GM21381 (cell line): ENCODE data around the gene TMEM81.

ENCODE experiments used
- ATAC-seq: cut with Tn5 transposase; IDR thresholded peaks from one replicate; pipeline ENCODE4 v1.9.1; 2021; ENCODE audit warnings: mild to moderate bottlenecking, moderate library complexity; ENCODE audit not compliant: unreplicated experiment

The TMEM81 gene

DNA sequence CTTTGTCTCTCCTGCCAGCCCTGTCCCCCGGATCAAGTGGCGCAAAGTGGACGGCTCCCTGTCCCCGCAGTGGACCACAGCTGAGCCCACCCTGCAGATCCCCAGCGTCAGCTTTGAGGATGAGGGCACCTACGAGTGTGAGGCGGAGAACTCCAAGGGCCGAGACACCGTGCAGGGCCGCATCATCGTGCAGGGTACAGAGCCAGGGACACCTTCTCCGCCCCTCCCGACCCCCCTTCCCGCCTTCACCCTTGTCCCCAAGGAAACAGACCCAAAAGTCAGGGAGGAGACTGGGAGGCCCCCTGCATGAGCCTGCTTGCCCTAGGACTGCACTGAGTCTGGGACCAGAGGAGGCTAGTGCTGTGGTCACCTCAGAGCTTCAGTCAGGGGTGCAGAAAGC, 23.0 kb downstream of the TMEM81 start:
- ATAC-seq: no peak

DNA sequence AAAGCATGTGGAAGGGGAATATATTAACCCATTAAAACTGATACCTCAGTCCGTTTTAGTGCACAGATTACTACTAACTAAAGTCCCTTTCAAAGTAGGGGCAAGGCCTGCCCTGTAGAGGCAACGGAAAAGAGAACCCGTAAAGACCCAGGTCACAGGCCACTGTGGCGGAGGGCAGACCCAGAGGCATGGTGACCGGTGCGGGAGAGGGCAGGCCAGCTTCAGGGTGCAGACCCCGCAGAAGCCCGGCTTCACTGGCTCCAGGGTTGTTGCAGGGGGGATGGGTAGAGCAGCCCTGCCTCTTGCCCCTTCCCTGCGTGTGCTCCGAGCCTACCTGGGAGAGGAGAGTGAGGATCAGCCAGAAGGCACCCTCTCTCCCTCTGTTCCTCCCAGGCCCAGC, 23.5 kb downstream of the TMEM81 start:
- no peak for ATAC-seq

DNA sequence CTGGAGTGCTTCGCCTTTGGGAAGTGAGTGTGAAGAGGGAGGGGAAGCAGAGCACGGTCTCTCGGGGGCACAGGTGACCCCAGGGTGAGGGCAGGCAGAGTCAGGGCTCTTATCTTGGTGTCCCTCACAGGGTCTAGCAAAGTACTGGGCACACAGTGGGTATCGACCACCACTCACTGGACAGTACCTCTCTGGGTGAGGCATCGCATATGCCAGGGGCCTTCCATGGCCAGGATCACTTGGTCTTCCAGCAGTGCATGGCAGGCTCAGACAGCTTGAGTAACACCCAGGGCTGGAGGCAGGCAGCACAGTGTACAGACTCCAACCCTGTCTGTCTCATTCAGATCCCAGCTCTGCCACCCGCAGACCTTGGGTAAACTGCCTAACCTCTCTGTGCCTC, 24.6 kb downstream of the TMEM81 start:
- ATAC-seq: no peak

DNA sequence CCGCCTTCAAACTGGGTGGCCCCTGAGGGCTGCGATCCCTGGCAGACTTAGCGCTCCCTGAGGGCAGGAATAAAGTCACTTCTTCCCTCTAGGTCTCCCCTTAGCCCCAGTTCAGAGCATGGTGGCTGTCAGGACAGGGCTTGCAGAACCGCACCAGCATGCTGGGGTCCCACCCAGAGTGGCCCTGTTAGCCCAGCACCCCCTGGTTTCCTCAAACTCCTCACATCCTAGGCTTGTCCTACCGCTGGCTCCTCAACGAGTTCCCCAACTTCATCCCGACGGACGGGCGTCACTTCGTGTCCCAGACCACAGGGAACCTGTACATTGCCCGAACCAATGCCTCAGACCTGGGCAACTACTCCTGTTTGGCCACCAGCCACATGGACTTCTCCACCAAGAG, 25.4 kb downstream of the TMEM81 start:
- ATAC-seq: no peak

DNA sequence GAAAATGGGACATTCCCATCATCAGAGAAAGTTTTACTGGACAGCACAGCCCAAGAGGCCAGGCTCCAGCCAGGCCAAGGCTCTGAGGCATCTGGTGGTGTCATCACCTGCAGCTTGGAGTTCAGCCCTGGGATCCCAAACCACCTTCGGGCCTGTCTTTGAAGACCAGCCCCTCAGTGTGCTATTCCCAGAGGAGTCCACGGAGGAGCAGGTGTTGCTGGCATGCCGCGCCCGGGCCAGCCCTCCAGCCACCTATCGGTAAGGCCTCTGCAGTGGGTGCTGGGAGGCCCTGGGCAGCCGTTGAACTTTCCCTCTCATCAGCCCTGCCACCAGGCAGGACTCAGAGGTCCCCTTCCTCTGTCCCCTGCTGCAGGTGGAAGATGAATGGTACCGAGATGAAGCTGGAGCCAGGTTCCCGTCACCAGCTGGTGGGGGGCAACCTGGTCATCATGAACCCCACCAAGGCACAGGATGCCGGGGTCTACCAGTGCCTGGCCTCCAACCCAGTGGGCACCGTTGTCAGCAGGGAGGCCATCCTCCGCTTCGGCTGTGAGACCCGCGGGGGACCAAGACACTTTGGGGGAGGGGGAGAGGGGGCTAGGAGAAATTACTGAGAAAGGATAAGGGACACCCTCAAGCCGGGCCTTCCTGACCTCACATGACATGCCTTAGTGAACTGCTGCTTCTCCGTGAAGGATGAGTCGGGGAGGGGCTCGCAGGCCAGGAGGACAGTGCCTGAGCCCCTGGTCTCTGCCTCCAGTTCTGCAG, 26.3 kb downstream of the TMEM81 start:
- ATAC-seq: no peak

DNA sequence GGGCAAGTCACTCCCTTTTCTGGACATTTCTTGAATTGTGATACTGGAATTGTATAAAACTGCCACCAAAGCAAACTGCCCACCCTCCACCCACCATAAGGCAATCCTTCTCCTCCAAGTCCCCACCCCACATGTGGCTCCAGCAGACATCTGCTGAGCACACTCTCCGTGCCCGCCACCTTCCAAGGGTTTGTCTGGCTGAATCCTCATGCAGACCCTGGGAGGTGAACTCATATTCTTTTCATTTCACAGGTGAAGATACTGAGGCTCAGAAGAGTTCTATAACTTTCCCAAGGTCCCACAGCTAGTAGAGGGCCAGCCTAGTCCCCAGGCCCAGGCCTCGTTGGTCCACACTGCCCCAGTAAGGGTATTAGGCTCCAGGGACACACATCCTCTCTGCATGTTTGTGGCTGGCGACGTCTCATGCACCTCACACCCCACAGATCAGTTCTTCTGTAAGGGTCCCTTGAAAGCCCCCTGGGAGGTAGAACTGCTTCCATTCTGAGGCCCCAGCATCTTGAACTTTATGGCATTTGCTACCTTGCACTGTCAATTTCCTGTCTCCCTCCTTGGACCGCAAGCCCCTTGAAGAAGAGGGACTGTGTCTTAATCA, 27.2 kb downstream of the TMEM81 start:
- ATAC-seq: no peak

DNA sequence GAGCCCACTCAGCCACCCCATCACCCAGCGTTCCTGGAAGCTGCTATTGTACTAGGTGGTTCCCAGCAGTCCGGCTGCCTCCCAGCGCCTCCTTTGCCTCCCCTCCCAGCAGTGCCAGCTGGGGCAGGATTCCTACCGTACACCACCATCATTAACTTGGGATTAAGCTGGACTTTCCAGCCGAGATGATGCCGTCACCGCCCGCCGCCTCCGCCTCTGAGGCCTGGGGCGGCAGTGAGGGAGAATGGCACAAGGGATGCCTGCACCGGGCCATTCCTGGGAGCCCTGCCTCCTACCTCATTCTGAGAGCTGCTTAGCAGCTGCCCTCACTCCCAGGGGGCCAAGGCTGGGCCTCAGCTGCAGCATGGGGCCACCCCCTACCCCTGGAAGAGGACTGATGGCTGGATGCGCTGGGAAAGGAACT, 28.1 kb downstream of the TMEM81 start:
- no peak for ATAC-seq

DNA sequence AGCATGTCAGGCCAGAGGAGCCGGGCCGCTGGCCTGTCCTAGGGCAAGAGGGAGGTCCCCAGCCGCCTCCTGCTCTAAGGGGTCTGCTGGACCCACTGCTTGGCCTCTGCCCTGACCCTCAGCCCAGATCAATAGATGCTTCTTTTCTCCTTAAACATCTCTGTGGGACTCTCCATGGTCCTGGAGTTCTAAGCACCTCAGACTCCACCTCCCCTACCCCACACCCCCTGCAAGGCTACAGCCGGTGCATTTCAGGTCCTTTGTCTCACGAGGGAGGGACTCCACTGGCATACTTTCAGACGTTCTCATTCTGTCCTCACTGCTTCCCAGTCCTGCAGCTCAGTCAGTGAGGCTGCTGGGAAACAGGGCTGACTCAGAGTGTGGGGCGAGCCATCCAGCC, 30.2 kb downstream of the TMEM81 start:
- ATAC-seq: no peak

DNA sequence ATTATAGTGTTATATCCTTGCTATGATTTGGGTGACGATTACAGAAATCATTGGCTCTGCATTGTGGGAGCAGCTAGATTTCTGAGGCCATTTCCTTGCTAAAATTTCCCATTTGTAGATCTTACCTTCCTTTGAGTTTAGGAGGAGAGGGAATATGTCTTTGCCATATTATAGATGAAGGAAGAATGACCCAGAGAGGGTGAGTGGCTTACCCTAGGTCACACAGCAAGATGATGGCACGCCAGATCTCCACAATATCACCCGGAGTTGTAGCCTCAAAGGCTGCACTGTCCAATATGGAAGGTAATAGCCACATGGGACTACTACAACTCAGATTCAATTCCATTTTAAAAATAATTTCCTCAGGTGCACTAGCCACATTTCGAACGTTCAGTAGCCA, 31.0 kb downstream of the TMEM81 start:
- no peak for ATAC-seq

DNA sequence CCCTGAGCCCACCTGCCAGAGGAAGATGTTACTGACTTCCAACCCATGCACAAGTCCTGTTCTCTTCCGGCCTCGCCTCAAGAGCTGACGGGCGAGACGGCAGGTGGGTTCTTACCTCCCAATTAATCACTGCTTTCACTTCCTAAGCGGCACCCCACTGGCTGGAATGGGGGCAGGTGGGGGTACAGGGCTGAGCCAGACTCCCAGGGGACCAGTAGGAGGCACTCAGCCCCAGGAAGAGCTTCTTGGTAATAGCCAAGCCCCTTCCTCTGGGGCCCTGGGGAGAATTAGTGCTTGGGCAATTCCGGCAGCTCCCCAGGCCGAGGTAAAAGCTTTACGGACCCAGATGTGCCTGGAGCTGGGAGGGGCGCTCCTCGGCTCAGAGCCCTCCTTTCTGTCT, 31.6 kb downstream of the TMEM81 start:
- ATAC-seq: no peak

DNA sequence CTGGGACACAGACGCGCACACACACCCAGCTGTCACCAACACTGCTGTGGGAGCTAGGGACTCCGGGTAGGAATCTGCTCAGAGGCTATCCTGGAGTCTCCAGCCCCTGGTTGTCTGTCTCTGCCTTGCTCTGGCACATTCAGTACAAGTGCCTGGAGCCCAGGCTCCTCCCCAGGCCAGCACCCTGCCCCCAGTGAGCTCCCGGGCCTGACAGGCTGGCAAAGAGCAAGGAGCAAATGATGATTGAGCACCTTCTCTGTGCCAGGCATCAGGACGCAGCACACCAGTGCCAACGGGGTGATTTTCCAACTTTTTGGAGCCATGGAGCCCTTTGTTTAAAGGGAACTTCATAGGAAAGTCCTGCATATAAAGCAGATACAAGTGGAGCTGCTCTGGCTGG, 34.8 kb downstream of the TMEM81 start:
- ATAC-seq: no peak

DNA sequence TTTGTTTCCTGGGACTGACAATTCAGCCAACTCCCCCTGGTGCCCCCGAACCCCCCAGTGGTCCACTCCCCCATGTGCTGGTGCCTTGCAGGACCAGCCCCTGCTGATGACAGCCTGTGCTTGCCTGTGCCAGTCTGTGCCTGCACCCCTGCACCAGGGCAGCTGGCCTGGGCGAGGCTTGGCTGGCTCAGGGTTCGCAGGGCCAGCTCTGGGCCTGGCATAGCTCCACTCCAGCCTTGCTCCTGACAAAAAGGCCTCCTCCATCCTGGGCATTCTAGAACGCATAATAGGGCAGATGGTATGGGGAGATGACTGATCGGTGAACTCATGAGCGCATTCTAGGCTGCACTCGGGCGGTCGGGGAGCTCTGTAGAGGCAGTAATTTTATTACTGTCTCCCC, 35.9 kb downstream of the TMEM81 start:
- ATAC-seq: no peak

DNA sequence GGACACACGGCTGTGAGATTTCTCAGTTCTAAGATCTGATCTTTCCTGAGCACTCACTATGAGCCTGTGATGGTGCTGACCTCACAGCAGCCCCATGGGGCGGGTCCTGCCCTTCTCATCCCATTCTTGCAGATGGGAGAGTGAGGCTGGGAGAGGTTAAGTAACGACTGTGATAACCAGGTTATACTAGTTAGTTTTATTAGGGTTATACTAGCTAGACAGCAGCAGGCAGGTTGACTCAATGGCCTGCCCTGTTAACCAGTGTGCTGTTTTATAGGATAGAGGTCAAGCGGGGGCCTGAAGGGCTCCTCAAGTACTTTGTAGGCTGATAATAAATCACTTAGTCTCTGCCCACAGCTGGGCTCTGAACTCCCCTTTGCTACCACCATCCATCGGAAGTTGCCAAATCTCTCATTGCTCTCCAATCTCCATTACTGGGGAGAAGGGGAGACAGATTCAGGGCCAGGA, 36.5 kb downstream of the TMEM81 start:
- ATAC-seq: no peak

DNA sequence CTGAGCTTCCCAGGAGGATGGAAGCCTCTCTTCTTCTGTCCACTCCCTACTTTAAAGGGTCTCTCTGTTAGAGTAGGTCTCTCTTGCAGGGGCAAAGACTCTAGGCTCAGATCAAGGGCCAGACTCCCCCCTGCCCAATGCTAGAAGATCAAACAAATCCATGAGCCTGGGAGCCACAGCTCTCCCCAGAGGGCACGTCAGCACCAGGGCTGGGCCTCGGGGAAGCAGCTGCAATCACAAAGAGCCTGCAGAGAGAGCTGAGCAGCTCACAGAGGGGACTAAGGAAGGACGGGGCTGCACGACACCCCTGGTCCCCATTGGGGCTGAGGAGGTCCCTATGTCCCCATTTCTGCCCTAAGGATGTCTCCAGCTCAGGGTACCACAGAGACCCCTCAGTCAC, 37.4 kb downstream of the TMEM81 start:
- no peak for ATAC-seq

DNA sequence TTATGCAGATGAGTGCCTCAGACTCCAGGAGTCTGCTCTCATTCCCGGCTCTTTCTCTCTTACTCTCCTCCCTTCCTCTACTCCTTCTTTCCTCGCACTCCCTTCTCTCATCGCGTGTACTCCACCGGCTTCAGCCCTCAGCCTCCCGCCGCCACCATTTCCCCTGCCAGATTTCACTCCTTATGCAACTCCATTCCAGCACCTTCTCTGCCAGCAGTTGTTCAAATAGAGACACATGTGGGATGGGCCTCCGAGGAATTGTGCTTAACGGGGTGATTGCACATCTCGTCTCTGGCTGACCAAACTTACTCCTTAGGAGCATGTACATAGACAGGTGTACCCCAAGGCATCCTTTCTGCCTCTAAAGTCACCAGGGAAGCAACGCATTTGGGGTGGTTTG, 39.1 kb downstream of the TMEM81 start:
- ATAC-seq: no peak

DNA sequence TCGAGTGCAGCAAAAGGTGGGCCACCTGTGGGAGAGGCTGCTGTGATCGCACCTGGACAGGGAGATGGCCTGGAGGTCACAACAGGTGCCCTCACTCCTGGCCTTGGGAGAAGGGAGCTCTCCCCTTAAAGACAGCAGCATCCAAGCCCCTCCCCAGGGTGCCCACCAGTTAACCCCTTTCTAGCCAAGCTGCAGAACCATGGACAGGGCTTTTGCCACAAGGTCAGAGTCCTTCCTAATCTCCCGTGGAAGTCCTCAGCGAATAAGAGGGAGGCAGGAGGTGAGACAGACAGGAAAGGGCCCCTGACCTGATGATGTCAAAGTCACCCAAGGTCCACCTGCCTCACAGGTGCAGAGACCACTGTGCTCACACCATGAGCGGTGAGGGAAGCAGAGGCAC, 39.5 kb downstream of the TMEM81 start:
- no peak for ATAC-seq

DNA sequence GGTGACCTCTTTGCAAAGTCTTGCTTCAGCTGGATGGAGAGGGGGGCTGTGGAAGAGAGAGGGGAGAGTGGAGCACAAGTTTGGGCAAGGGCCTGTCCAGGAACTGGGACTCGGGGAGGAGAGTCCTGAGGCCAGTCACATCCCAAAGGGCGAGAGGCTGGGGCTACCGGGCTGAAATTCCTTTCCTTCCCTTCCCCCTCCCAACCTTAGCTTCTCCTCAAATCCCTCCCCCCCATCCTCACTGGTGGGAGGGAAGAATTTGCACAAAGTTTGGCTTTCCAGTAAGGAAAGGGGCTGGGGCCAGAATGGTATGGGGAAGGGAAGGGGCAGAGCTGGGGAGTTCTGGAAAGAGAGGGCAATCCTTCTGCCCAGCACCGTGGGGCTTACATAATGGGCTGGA, 40.4 kb downstream of the TMEM81 start:
- ATAC-seq: no peak

DNA sequence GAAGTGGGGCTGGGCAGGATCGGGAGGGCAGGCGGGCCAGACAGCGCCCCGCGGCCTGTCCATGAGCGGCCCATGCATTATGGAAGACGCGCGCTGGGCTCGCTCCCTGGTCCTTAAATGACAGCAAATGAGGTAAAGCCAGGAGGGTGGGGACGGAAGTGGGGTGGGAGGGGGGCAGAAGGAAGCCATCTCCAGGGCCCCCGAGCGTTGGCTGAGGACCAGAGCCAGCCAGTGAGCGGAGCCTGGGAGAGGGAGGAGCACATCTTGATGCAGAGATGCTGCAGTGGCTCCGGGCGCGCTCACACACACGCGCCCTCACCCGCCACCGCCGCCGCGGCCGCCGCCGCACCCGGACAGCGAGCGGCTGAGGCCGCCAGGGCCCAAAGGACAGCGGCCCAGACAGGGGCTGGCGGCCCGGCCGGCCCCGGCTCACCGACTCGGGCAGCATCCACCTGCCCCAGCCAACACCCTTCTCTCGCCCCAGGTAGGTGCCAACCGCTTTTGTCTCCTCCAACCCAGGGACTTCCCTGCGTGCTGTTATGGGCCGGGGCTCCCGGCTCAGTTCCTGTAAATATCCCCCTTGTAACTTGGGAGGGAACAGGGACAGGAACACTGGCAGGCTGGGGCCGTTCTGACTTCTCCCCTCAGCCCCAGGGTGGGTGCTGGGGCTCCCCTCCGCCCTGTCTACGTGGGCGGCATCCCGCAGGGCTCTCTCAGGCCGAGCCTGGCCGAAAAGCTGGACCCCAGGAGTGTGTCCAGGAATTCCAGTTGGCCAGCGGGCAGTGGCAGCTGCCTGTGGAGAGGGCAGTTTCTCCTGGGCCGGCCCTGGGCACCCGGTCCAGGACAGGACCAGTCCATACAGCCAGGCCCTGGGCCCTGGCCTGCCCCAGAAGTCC, 41.1 kb downstream of the TMEM81 start, which contains the start of gene CNTN2:
Gene CNTN2 (plus strand): TSS at position 302 of the 896 bp plus-strand sequence. CDS start 9,974 bp downstream, outside the sequence.
- ATAC-seq: no peak

DNA sequence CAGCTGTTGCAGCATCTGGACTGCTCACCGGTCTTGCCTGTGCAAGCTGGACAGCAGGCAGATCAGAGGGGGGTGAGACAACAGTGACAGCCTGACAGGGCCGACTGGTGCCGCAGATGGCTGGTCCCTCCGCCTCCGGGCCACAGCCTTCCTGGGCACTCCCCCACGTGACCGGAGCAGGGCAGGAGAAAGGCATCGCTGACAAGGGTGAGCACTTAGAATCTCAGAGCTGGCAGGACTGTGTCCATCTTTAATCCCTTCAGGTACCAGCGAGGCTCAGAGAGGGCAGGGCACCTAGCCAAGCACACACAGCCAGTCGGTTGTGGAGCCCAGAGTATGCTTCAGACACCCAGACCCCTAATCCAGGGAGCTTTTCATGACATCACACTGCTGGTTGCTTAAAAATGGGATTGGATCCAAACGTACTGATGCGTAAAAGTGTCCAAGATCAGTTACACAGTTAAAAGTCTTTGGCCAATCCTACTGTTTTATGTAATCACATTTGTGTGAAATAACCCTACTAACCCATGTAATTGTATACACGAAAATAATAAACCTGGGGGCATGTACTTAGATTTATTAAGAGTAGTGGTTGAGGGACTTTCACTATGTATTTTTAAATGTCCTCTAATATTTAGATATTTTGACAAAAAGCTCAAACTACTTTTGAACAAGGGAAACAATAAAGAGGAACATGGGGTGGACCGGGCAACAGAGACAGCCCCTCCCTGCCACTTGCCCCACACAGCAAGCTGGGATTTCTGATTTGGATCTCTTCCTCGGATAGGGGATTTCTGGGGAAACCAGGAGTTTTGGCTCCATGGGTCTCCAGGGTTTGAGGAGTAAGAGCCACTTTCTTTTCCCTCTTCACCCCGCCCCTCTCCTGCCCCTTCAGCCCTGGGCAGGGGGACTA, 42.0 kb downstream of the TMEM81 start:
- ATAC-seq: no peak

DNA sequence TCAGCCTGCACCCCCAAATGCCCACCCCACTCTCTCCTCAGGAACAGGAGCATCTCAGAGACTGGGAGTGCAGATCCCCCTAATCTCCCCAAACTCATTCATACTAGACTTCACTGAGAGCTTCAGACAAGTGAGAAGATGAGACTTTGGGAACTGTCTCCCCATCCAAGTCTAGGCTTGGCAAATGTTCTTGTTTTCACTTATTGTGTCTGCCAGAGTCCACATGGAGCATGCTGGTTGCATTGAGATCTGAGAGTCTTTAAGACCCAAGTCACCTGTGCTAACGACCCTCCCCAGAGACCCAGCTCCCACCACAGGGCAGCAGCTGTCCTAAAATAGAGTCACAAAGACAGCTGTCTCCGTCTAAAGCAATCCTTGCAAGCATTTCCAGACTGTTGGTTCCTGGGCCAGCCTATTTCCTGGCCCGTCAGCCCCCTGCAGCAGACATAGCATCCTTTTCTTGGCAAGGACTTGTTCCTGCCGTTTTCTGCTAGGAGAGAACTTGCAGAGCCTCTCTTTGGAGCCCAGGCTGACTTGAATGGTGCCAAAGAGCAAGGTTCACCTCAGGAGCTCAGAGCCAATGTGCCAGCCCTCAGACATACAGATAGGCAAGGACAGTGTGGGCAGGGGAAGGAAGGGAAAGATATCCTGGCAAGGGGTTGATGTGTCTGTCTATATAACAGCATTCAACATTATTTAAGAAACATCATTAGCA, 43.1 kb downstream of the TMEM81 start:
- ATAC-seq: no peak
